B cell (primary cell): ENCODE measurements around the gene NMT1. TPM values are rescaled to one million over a fixed set of nuclear protein-coding genes. Genes with fewer than 3 reads are reported as not detected.

Source experiments
- ATAC-seq: fragments of 200-7000 bp; cut with Tn5 transposase; one replicate; pipeline ENCODE4 v1.10.0; 2021; ENCODE audit warnings: low read depth, mild to moderate bottlenecking, moderate number of reproducible peaks, moderate library complexity
- CTCF ChIA-PET: fragments of 350-600 bp; sonication (Branson Sonifier 250); formaldehyde crosslinking; loops from one replicate; lab custom pipeline; 2021; ENCODE audit warnings: antibody characterized with exemption, inconsistent platforms; lab: Charles Lee
- POLR2A ChIA-PET: fragments of 350-600 bp; sonication (Branson Sonifier 250); formaldehyde crosslinking; loops from one replicate; lab custom pipeline; 2021; ENCODE audit warnings: antibody characterized with exemption; lab: Charles Lee
- DNase-seq: peaks from one replicate; pipeline ENCODE4 v3.0.0; 2013
- H2AFZ ChIP-seq: 2 replicates; pipeline ENCODE4 v1.6.1; 2012; ENCODE audit warnings: mild to moderate bottlenecking, low read depth, low read length; ENCODE audit not compliant: insufficient read depth, poor library complexity, severe bottlenecking
- H3K27ac ChIP-seq, 2 donors: 1 replicate in 1 of 2; 2 replicates in 1 of 2; pipeline ENCODE4 v1.5.1; 2012 to 2013; ENCODE audit warnings: low read length in 2 of 2, mild to moderate bottlenecking in 2 of 2, moderate library complexity in 1 of 2
- H3K27me3 ChIP-seq, 4 experiments: fragments of 200-600 bp in 1 of 4; sonication (generic) in 1 of 4; replicated peaks in 1 of 4; 1 replicate in 2 of 4; 2 replicates in 2 of 4; pipeline versions ENCODE4 v1.6.1 to v1.7.0; 2013 to 2016; ENCODE audit warnings: low read length in 3 of 4, mild to moderate bottlenecking in 2 of 4, mixed read lengths in 1 of 4, moderate library complexity in 1 of 4; ENCODE audit not compliant: insufficient read depth in 4 of 4, control insufficient read depth in 3 of 4; ENCODE audit errors: control extremely low read depth in 1 of 4
- H3K36me3 ChIP-seq, 2 experiments: replicated peaks in 1 of 2; 1 replicate in 1 of 2; 2 replicates in 1 of 2; pipeline versions ENCODE4 v1.6.1 to v1.7.1; 2013; ENCODE audit warnings: low read length in 1 of 2; ENCODE audit not compliant: insufficient read depth in 2 of 2, control insufficient read depth in 1 of 2; ENCODE audit errors: control extremely low read depth in 1 of 2, extremely low read depth in 1 of 2
- H3K4me1 ChIP-seq, 2 donors: fragments of 200-600 bp in 1 of 2; sonication (generic) in 1 of 2; 1 replicate in 1 of 2; 2 replicates in 1 of 2; pipeline versions ENCODE4 v1.5.1 to v1.6.1; 2013 to 2017; ENCODE audit warnings: low read length in 2 of 2; ENCODE audit not compliant: control insufficient read depth in 2 of 2, insufficient read depth in 2 of 2
- H3K4me2 ChIP-seq: replicated peaks from 2 replicates; pipeline ENCODE3; 2012; ENCODE audit warnings: mild to moderate bottlenecking, low read depth, low read length; ENCODE audit not compliant: poor library complexity, severe bottlenecking
- H3K4me3 ChIP-seq, 5 experiments: fragments of 200-600 bp in 1 of 5; sonication (generic) in 1 of 5; 1 replicate in 3 of 5; 2 replicates in 2 of 5; pipeline versions ENCODE4 v1.5.1 to v1.7.0; 2011 to 2016; ENCODE audit warnings: low read length in 4 of 5, mild to moderate bottlenecking in 4 of 5, low read depth in 2 of 5, control low read depth in 1 of 5, moderate library complexity in 1 of 5; ENCODE audit not compliant: insufficient read depth in 1 of 5; ENCODE audit errors: control extremely low read depth in 1 of 5, extremely low read depth in 1 of 5
- H3K79me2 ChIP-seq: fragments of 200-600 bp; sonication (generic); one replicate; pipeline ENCODE4 v1.6.0; 2016; ENCODE audit warnings: low read length; ENCODE audit not compliant: control insufficient read depth, insufficient read depth
- H3K9ac ChIP-seq: fragments of 200-600 bp; sonication (generic); 2 replicates; pipeline ENCODE4 v1.6.1; 2017; ENCODE audit warnings: mild to moderate bottlenecking, low read length, moderate library complexity
- H3K9me3 ChIP-seq, 3 donors: one replicate each; pipeline versions ENCODE4 v1.6.1 to v1.7.1; 2013; ENCODE audit warnings: low read length in 2 of 3; ENCODE audit not compliant: control insufficient read depth in 2 of 3, insufficient read depth in 1 of 3; ENCODE audit errors: control extremely low read depth in 1 of 3
- H4K20me1 ChIP-seq: 2 replicates; pipeline ENCODE4 v1.6.0; 2012; ENCODE audit warnings: mild to moderate bottlenecking, low read length; ENCODE audit not compliant: insufficient read depth, control insufficient read depth, poor library complexity, severe bottlenecking
- H3K27ac Mint-ChIP-seq: one replicate; pipeline ENCODE4 v1.8.0; 2021; ENCODE audit warnings: mixed read lengths
- H3K27me3 Mint-ChIP-seq: one replicate; pipeline ENCODE4 v1.8.0; 2021; ENCODE audit warnings: mixed read lengths
- H3K4me1 Mint-ChIP-seq: one replicate; pipeline ENCODE4 v1.8.0; 2021; ENCODE audit warnings: mixed read lengths
- H3K4me3 Mint-ChIP-seq: one replicate; pipeline ENCODE4 v1.8.0; 2021; ENCODE audit warnings: mixed read lengths
- H3K9me3 Mint-ChIP-seq: one replicate; pipeline ENCODE4 v1.8.0; 2022; ENCODE audit warnings: mixed read lengths; ENCODE audit not compliant: insufficient read depth
- EZH2 ChIP-seq: IDR thresholded peaks from 2 replicates; pipeline ENCODE4 v1.6.1; 2012; ENCODE audit warnings: borderline replicate concordance, low read depth, mild to moderate bottlenecking, moderate library complexity, low read length; ENCODE audit not compliant: insufficient read depth, poor library complexity, severe bottlenecking
- WGBS: methylation state at CpG from one replicate; pipeline ENCODE4 v1.1.5; 2013; ENCODE audit warnings: missing lambda C conversion rate; ENCODE audit not compliant: insufficient coverage; 5-methylcytosine and 5-hydroxymethylcytosine counted together
- intact Hi-C: fragments of 100-400 bp; cut with micrococcal nuclease; formaldehyde crosslinking; loops from one replicate; pipeline ENCODE4 v1.10.0; 2022
- polyA plus RNA-seq: library from polyadenylated mRNA; depleted of rRNA; stranded (reverse); fragments of >200 nt; gene quantifications from 2 replicates; pipeline ENCODE4 v1.2.3, GENCODE V29; 2012
- total RNA-seq, 2 donors: library from RNA; stranded (reverse); fragments of 120-200 nt in 1 of 2; gene quantifications; 1 replicate in 1 of 2; 2 replicates in 1 of 2; pipeline versions ENCODE4 v1.2.3 to v1.2.4, GENCODE V29; 2013 to 2022
- TF ChIP-seq, protein P1 (sequence below): fragments of 200-600 bp; IDR thresholded peaks from one replicate; pipeline ENCODE4 v1.8.0; 2022; ENCODE audit warnings: antibody characterized with exemption, mild to moderate bottlenecking

The NMT1 gene
- total and polyA plus RNA-seq, 2 donors (not counting 1 experiment from before 2014, with no cell fraction given) = 30.1 to 134 TPM

DNA sequence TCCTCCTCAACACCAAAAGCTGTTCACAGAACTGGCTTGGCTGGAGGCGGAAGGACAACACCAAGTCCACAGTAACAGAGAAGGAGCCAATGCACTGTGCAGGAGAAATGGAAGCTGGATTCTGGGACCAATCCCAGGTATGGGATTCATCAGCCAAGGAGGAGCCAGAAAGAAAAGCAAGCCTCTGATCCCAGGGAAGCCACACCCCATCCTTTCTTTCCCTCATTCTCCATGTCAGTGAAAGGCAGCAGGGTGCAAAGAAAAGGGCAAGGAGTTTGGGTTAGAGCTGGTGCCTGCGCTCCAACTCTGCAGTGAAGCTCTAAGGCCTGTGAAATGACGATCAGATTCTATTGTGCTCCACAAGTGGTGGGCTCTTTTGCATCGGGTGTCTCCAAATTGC, 20.7 kb upstream of the NMT1 start:
- H3K4me2 ChIP-seq = no peak overlapping the region
- intact Hi-C loops = no loop called here
- ChIA-PET POLR2A (no interaction called here), CTCF (interaction anchor here (0.6 kb wide), 1 partner anchor 186 kb away, joined by 3 read pairs; no protein-coding TSS in a partner anchor)
- DNase-seq = no peak
- no peak for ATAC-seq
- peaks cover 21% of the 10 kb centered on the region for H3K4me1 Mint-ChIP-seq
- H3K36me3 ChIP-seq = peaks cover 0 to 2% of the 10 kb centered on the region in 2 experiments
- no peak overlapping the region for H3K4me3 ChIP-seq
- H3K27me3 ChIP-seq = no peaks in the 10 kb centered on the region
- peaks cover 75% of the 10 kb centered on the region for H3K79me2 ChIP-seq
- H3K9ac ChIP-seq = no peak overlapping the region
- no peak overlapping the region for H3K27ac ChIP-seq
- no peak overlapping the region for H3K27ac Mint-ChIP-seq
- TF ChIP-seq EZH2 = no peak
- H2AFZ ChIP-seq = no peak overlapping the region
- H4K20me1 ChIP-seq = peaks cover 39% of the 10 kb centered on the region
- H3K4me1 ChIP-seq = peaks cover 7 to 11% of the 10 kb centered on the region in 2 donors
- no peaks in the 10 kb centered on the region for H3K9me3 ChIP-seq
- no peaks in the 10 kb centered on the region for H3K27me3 Mint-ChIP-seq
- no peaks in the 10 kb centered on the region for H3K9me3 Mint-ChIP-seq
- H3K4me3 Mint-ChIP-seq = no peak overlapping the region
- WGBS = 100% methylated on average over 2 of the region's 4 CpGs

DNA sequence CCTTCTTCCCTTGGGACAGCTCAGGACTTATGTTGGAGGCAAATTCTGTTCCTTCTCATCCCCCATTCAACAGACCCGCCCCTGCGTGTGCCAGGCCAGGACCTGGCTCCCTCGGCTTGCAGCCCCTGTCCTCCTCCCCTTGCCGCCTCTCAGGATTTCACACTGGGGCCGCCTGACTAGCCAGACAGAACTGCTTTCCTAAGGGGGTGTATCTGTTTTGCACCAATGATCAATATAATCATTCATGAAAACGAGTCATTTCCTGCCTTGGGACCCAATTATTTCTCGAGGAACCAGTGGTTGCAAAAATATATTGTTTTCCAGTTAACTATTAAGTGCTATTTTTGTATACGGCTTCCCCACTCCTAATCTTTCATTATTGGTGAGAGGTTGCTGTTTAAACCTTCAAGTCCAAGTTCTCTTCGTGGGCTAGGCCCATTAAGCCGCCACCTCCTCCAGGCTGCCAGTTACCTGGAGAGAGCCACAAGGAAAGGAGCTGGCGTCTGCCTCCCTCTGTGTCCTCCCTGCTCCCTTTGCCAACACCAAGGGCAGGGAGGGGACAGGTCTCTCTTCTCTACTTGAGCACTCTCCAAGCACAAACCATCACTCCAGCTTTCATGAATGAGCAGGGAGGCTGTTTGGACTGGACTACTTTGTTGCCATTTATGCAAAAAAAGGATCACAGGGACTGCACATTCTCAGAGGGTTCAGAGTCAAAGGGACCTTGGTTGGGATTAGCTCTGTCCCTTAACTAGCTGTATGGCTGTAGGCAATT, 18.6 kb upstream of the NMT1 start:
- Histone ChIP-seq H3K36me3 (peaks cover 2 to 3% of the 10 kb centered on the region in 2 experiments), H3K4me3 (no peak overlapping the region), H3K4me2 (no peak overlapping the region), H4K20me1 (peaks cover 39% of the 10 kb centered on the region), H3K27ac (no peak overlapping the region), H3K79me2 (peaks cover 80% of the 10 kb centered on the region), H2AFZ (no peak overlapping the region), H3K9ac (no peak overlapping the region), H3K9me3 (no peaks in the 10 kb centered on the region), H3K27me3 (no peaks in the 10 kb centered on the region), H3K4me1 (peaks cover 7 to 11% of the 10 kb centered on the region in 2 donors)
- 88% methylated on average over 8 of the region's 11 CpGs for WGBS
- intact Hi-C loops = no loop called here
- no peak for DNase-seq
- CTCF ChIA-PET = interaction anchor here (0.7 to 1.0 kb wide), 2 partner anchors 20 to 30 kb away, joined by 3 read pairs; no protein-coding TSS in a partner anchor
- Mint-ChIP-seq H3K27ac (no peak overlapping the region), H3K27me3 (no peaks in the 10 kb centered on the region), H3K9me3 (no peaks in the 10 kb centered on the region), H3K4me3 (no peak overlapping the region), H3K4me1 (peaks cover 25% of the 10 kb centered on the region)
- TF ChIP-seq, protein P1, sequence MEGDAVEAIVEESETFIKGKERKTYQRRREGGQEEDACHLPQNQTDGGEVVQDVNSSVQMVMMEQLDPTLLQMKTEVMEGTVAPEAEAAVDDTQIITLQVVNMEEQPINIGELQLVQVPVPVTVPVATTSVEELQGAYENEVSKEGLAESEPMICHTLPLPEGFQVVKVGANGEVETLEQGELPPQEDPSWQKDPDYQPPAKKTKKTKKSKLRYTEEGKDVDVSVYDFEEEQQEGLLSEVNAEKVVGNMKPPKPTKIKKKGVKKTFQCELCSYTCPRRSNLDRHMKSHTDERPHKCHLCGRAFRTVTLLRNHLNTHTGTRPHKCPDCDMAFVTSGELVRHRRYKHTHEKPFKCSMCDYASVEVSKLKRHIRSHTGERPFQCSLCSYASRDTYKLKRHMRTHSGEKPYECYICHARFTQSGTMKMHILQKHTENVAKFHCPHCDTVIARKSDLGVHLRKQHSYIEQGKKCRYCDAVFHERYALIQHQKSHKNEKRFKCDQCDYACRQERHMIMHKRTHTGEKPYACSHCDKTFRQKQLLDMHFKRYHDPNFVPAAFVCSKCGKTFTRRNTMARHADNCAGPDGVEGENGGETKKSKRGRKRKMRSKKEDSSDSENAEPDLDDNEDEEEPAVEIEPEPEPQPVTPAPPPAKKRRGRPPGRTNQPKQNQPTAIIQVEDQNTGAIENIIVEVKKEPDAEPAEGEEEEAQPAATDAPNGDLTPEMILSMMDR = no peak
- TF ChIP-seq EZH2 = no peak
- ATAC-seq = no peak
- POLR2A ChIA-PET = interaction anchor here (0.6 to 0.7 kb wide), 2 partner anchors 19 to 34 kb away, joined by 3 to 4 read pairs; partner anchors contain the start of gene NMT1
